Measurements from ENCODE around the gene ZBTB34.
"Not testable (repeated sequence)": the region's sequence is repeated elsewhere in the genome, so short reads cannot be mapped to it uniquely, and the experiment has no call there.

GRCh38 chr9:126824052-126824451 is 36.4 kb upstream of the ZBTB34 start:
- TF ChIP-seq JUND (IDR thresholded peaks at IDR 0.05); RAD21 (IDR thresholded peaks at IDR 0.05); GABPA (IDR thresholded peaks at IDR 0.05 in 1 of 2, conservative IDR thresholded peaks at IDR 0.05 in 1 of 2); YY1 (IDR thresholded peaks at IDR 0.05); ZBTB33 (IDR thresholded peaks at IDR 0.05); HNF4G (IDR thresholded peaks at IDR 0.05); TAF1 (conservative IDR thresholded peaks at IDR 0.05); SP1 (IDR thresholded peaks at IDR 0.05): not testable (repeated sequence)
- TF ChIP-seq, protein P1, sequence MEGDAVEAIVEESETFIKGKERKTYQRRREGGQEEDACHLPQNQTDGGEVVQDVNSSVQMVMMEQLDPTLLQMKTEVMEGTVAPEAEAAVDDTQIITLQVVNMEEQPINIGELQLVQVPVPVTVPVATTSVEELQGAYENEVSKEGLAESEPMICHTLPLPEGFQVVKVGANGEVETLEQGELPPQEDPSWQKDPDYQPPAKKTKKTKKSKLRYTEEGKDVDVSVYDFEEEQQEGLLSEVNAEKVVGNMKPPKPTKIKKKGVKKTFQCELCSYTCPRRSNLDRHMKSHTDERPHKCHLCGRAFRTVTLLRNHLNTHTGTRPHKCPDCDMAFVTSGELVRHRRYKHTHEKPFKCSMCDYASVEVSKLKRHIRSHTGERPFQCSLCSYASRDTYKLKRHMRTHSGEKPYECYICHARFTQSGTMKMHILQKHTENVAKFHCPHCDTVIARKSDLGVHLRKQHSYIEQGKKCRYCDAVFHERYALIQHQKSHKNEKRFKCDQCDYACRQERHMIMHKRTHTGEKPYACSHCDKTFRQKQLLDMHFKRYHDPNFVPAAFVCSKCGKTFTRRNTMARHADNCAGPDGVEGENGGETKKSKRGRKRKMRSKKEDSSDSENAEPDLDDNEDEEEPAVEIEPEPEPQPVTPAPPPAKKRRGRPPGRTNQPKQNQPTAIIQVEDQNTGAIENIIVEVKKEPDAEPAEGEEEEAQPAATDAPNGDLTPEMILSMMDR (IDR thresholded peaks at IDR 0.05; ENCODE audit: low read depth, low read length, missing input control), result not testable (repeated sequence)
- TF ChIP-seq, protein P2, sequence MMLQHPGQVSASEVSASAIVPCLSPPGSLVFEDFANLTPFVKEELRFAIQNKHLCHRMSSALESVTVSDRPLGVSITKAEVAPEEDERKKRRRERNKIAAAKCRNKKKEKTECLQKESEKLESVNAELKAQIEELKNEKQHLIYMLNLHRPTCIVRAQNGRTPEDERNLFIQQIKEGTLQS (IDR thresholded peaks at IDR 0.05), result not testable (repeated sequence)
- TF ChIP-seq, protein P3, sequence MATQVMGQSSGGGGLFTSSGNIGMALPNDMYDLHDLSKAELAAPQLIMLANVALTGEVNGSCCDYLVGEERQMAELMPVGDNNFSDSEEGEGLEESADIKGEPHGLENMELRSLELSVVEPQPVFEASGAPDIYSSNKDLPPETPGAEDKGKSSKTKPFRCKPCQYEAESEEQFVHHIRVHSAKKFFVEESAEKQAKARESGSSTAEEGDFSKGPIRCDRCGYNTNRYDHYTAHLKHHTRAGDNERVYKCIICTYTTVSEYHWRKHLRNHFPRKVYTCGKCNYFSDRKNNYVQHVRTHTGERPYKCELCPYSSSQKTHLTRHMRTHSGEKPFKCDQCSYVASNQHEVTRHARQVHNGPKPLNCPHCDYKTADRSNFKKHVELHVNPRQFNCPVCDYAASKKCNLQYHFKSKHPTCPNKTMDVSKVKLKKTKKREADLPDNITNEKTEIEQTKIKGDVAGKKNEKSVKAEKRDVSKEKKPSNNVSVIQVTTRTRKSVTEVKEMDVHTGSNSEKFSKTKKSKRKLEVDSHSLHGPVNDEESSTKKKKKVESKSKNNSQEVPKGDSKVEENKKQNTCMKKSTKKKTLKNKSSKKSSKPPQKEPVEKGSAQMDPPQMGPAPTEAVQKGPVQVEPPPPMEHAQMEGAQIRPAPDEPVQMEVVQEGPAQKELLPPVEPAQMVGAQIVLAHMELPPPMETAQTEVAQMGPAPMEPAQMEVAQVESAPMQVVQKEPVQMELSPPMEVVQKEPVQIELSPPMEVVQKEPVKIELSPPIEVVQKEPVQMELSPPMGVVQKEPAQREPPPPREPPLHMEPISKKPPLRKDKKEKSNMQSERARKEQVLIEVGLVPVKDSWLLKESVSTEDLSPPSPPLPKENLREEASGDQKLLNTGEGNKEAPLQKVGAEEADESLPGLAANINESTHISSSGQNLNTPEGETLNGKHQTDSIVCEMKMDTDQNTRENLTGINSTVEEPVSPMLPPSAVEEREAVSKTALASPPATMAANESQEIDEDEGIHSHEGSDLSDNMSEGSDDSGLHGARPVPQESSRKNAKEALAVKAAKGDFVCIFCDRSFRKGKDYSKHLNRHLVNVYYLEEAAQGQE (IDR thresholded peaks at IDR 0.05), result not testable (repeated sequence)
